GM12878 (cell line): ENCODE results near the gene TSPYL4. TPM values are rescaled to one million over a fixed set of nuclear protein-coding genes. Genes with fewer than 3 reads are reported as not detected.

Experiments used
- ATAC-seq: fragments of 200-7000 bp; cut with Tn5 transposase; 3 replicates; pipeline ENCODE4 v1.9.1; 2020; ENCODE audit warnings: mild to moderate bottlenecking, moderate library complexity
- BruUV-seq: library from RNA; stranded (reverse); fragments of 400-500 nt; replicated peaks from 2 replicates; lab custom pipeline; 2021; lab: Mats Ljungman, UMichigan
- CTCF ChIA-PET: fragments of 300-600 bp; sonication (Branson Sonifier 250); formaldehyde crosslinking; extraction: SDS; loops from one replicate; lab custom pipeline; 2021; ENCODE audit warnings: inconsistent platforms; lab: Yijun Ruan, JAX
- POLR2A ChIA-PET: fragments of 350-600 bp; formaldehyde crosslinking; extraction: SDS; loops from one replicate; lab custom pipeline; 2021; ENCODE audit warnings: inconsistent platforms; lab: Charles Lee
- RAD21 ChIA-PET: fragments of 300-600 bp; sonication (Branson Sonifier 250); formaldehyde crosslinking; loops from one replicate; lab custom pipeline; 2023; ENCODE audit warnings: antibody characterized with exemption; ENCODE audit not compliant: unreplicated experiment; lab: Charles Lee
- SMC1A ChIA-PET: fragments of 300-600 bp; sonication (Branson Sonifier 250); formaldehyde crosslinking; loops from one replicate; lab custom pipeline; 2023; ENCODE audit not compliant: unreplicated experiment, uncharacterized antibody; lab: Charles Lee
- DNase-seq: peaks from one replicate; pipeline ENCODE4 v3.0.0-alpha.2; 2011; ENCODE audit warnings: low read depth, low spot score
- FAIRE-seq: peaks from 3 replicates; lab custom pipeline; 2011; peaks lifted over from hg19 to GRCh38; lab: Jason Lieb, UNC
- H2AFZ ChIP-seq: 2 replicates; pipeline ENCODE4 v1.6.0; 2011; ENCODE audit warnings: low read depth, low read length, control low read depth; ENCODE audit not compliant: control insufficient read depth
- H3K27ac ChIP-seq: 2 replicates; pipeline ENCODE4 v1.5.1; 2011; ENCODE audit warnings: control low read depth; ENCODE audit not compliant: control insufficient read depth, insufficient read depth
- H3K27me3 ChIP-seq, 2 experiments: replicated peaks in 1 of 2; 2 replicates each; pipeline versions ENCODE4 v1.6.0 to v1.6.1; 2011; ENCODE audit warnings: low read length in 1 of 2; ENCODE audit not compliant: control insufficient read depth in 2 of 2, insufficient read depth in 2 of 2
- H3K36me3 ChIP-seq, 2 experiments: 2 replicates each; pipeline ENCODE4 v1.5.1; 2011; ENCODE audit warnings: low read length in 1 of 2; ENCODE audit not compliant: control insufficient read depth in 2 of 2, insufficient read depth in 2 of 2
- H3K4me1 ChIP-seq: 2 replicates; pipeline ENCODE4 v1.6.1; 2011; ENCODE audit warnings: mild to moderate bottlenecking, low read length, moderate library complexity, mixed read lengths; ENCODE audit not compliant: control insufficient read depth, insufficient read depth
- H3K4me2 ChIP-seq: 2 replicates; pipeline ENCODE4 v1.6.0; 2011; ENCODE audit warnings: control low read depth; ENCODE audit not compliant: control insufficient read depth, insufficient read depth
- H3K4me3 ChIP-seq: fragments of 200-600 bp; sonication (generic); 2 replicates; pipeline ENCODE4 v1.5.1; 2016
- H3K79me2 ChIP-seq: 2 replicates; pipeline ENCODE4 v1.6.0; 2011; ENCODE audit warnings: low read length; ENCODE audit not compliant: control insufficient read depth, insufficient read depth
- H3K9ac ChIP-seq: 2 replicates; pipeline ENCODE4 v1.8.0; 2011; ENCODE audit warnings: low read length, control low read depth, mixed read lengths; ENCODE audit not compliant: control insufficient read depth, insufficient read depth
- H3K9me3 ChIP-seq: replicated peaks from 3 replicates; pipeline ENCODE4 v1.5.1; 2011; ENCODE audit warnings: mild to moderate bottlenecking, low read length; ENCODE audit not compliant: control insufficient read depth, insufficient read depth
- H4K20me1 ChIP-seq: 2 replicates; pipeline ENCODE4 v1.6.0; 2011; ENCODE audit not compliant: control insufficient read depth, insufficient read depth
- ASH2L ChIP-seq: fragments of 300-600, 200-600 bp; sonication (generic); IDR thresholded peaks from 2 replicates; pipeline ENCODE4 v1.6.1; 2017; ENCODE audit warnings: low read depth, mild to moderate bottlenecking, borderline replicate concordance
- ATF7 ChIP-seq: fragments of 450-650 bp; IDR thresholded peaks from 2 replicates; pipeline ENCODE4 v1.6.1; 2016; ENCODE audit warnings: low read depth, mild to moderate bottlenecking
- CEBPB ChIP-seq, 2 experiments: fragments of 150-350 bp in 1 of 2; IDR thresholded peaks; 2 replicates each; pipeline ENCODE4 v1.6.1; 2012 to 2014; ENCODE audit warnings: low read depth in 2 of 2, low read length in 2 of 2, borderline replicate concordance in 1 of 2, inconsistent platforms in 1 of 2
- E2F4 ChIP-seq: IDR thresholded peaks from 2 replicates; pipeline ENCODE4 v1.6.1; 2012; ENCODE audit warnings: low read depth, low read length, improper control_type of control experiment
- ETV6 ChIP-seq, 2 experiments: fragments of 450-650 bp in 1 of 2; IDR thresholded peaks in 1 of 2; conservative IDR thresholded peaks in 1 of 2; 2 replicates each; pipeline ENCODE4 v1.6.1; 2014; ENCODE audit warnings: antibody characterized with exemption in 1 of 2, borderline replicate concordance in 1 of 2, low read depth in 1 of 2, mild to moderate bottlenecking in 1 of 2, moderate library complexity in 1 of 2
- FOXK2 ChIP-seq: fragments of 450-650 bp; IDR thresholded peaks from 2 replicates; pipeline ENCODE4 v1.6.1; 2017; ENCODE audit warnings: mild to moderate bottlenecking, moderate library complexity
- KAT2A ChIP-seq: conservative IDR thresholded peaks from 2 replicates; pipeline ENCODE4 v1.6.1; 2011; ENCODE audit warnings: low read depth, low read length; ENCODE audit not compliant: control insufficient read depth
- NRF1 ChIP-seq: conservative IDR thresholded peaks from 2 replicates; pipeline ENCODE4 v1.6.1; 2011; ENCODE audit warnings: mild to moderate bottlenecking, low read depth, low read length, improper control_type of control experiment
- POLR2AphosphoS2 ChIP-seq: IDR thresholded peaks from 2 replicates; pipeline ENCODE4 v1.6.1; 2011; ENCODE audit warnings: low read depth, mild to moderate bottlenecking, low read length, improper control_type of control experiment, moderate library complexity
- SMAD1 ChIP-seq: fragments of 450-650 bp; IDR thresholded peaks from 2 replicates; pipeline ENCODE4 v1.6.1; 2018; ENCODE audit warnings: mild to moderate bottlenecking, low read depth; ENCODE audit not compliant: partially characterized antibody
- SREBF1 ChIP-seq: IDR thresholded peaks from 2 replicates; pipeline ENCODE4 v1.6.1; 2012; ENCODE audit warnings: mild to moderate bottlenecking, low read length
- ZNF217 ChIP-seq: fragments of 450-650 bp; IDR thresholded peaks from 2 replicates; pipeline ENCODE4 v1.6.1; 2017; ENCODE audit warnings: antibody characterized with exemption, mild to moderate bottlenecking
- ZNF24 ChIP-seq: fragments of 450-650 bp; IDR thresholded peaks from 2 replicates; pipeline ENCODE4 v1.6.1; 2017; ENCODE audit warnings: antibody characterized with exemption, mild to moderate bottlenecking
- WGBS: methylation state at CpG from one replicate; pipeline ENCODE4 v1.1.6; 2016; ENCODE audit warnings: low lambda C conversion rate; ENCODE audit not compliant: insufficient replicate concordance, insufficient coverage; ENCODE audit errors: missing lambda C conversion rate; 5-methylcytosine and 5-hydroxymethylcytosine counted together
- in situ Hi-C: fragments of 300-500 bp; cut with MboI; formaldehyde crosslinking; loops from 9 replicates; pipeline ENCODE4 v1.14.3; 2018; ENCODE audit warnings: mixed read lengths
- intact Hi-C: fragments of 100-400 bp; cut with micrococcal nuclease; formaldehyde crosslinking; loops from one replicate; pipeline ENCODE4 v1.14.2; 2022; ENCODE audit not compliant: unreplicated experiment
- polyA plus RNA-seq, 11 experiments: library from polyadenylated mRNA; depleted of rRNA in 4 of 11; unstranded in 6 of 11; stranded (reverse) in 5 of 11; fragments of >200 nt; fragmentation: Nextera tagmentation in 4 of 11; fragmentation: Illumina TruSeq in 1 of 11; extraction: Ambion mirVana in 4 of 11; extraction: Trizol in 1 of 11; gene quantifications; 1 replicate in 1 of 11; 2 replicates in 10 of 11; pipeline versions ENCODE4 v1.2.1 to v1.2.3, GENCODE V29; 2011 to 2016; ENCODE audit warnings: inconsistent platforms in 2 of 11, missing spikeins in 2 of 11, low read depth in 1 of 11
- total RNA-seq, 4 experiments: library from RNA; depleted of rRNA in 3 of 4; stranded (reverse); fragments of >200 nt in 3 of 4; fragmentation: Illumina TruSeq in 1 of 4; extraction: Trizol in 1 of 4; gene quantifications; 2 replicates each; pipeline versions ENCODE4 v1.2.1 to v1.2.3, GENCODE V29; 2013 to 2021
- TF ChIP-seq, protein P1 (sequence below): IDR thresholded peaks from 2 replicates; pipeline ENCODE4 v1.6.1; 2012; ENCODE audit warnings: low read depth, low read length, improper control_type of control experiment
- TF ChIP-seq, protein P2 (sequence below), 3 experiments: IDR thresholded peaks in 2 of 3; conservative IDR thresholded peaks in 1 of 3; 2 replicates each; pipeline ENCODE4 v1.5.1; 2011; ENCODE audit warnings: low read depth in 3 of 3, low read length in 3 of 3, mild to moderate bottlenecking in 3 of 3, control low read depth in 2 of 3, moderate library complexity in 2 of 3, inconsistent platforms in 1 of 3, mixed read lengths in 1 of 3; ENCODE audit not compliant: control insufficient read depth in 2 of 3, insufficient read depth in 1 of 3; ENCODE audit errors: extremely low read depth in 1 of 3

The TSPYL4 gene
- total and polyA plus RNA-seq, 10 of the 15 experiments (the other 5 are each of a cell fraction or from before 2014, with no cell fraction given): 1.5 to 27.6 (median 20.0) TPM

- no peak for TF ChIP-seq E2F4
- no peak for TF ChIP-seq KAT2A
- no peak for TF ChIP-seq ASH2L
- no peak for TF ChIP-seq ZNF24
- no peak for TF ChIP-seq FOXK2
- TF ChIP-seq ATF7: no peak
- TF ChIP-seq SMAD1: no peak
- TF ChIP-seq SREBF1: no peak
Measured at GRCh38 chr6:116301104-116301503, 47.2 kb upstream of the TSPYL4 start (continued).

GRCh38 chr6:116300566-116300965 is 46.7 kb upstream of the TSPYL4 start:
- Histone ChIP-seq H2AFZ (no peak overlapping the region), H3K9ac (no peak overlapping the region), H3K4me1 (peaks cover 6% of the 10 kb centered on the region; the same call in 1 of the 2 replicates), H3K36me3 (no peaks in the 10 kb centered on the region), H3K4me2 (no peak overlapping the region), H3K27me3 (no peaks in the 10 kb centered on the region), H3K27ac (no peak overlapping the region), H3K9me3 (peaks cover 4% of the 10 kb centered on the region; the same call in 2 of the 3 replicates), H3K79me2 (no peaks in the 10 kb centered on the region), H3K4me3 (no peak overlapping the region), H4K20me1 (no peaks in the 10 kb centered on the region)
- ChIA-PET SMC1A (interaction anchor here (2.0 kb wide), 1 partner anchor 13 kb away, joined by 4 read pairs; no protein-coding TSS in a partner anchor), RAD21 (no interaction called here), POLR2A (no interaction called here), CTCF (no interaction called here)
- no peak for FAIRE-seq
- in situ Hi-C loops (no loop called here), intact Hi-C loops (no loop called here)
- no TSS peak for BruUV-seq
- TF ChIP-seq CEBPB (IDR thresholded peaks at IDR 0.05; ENCODE audit: borderline replicate concordance in 1 of 2, low read depth in 2 of 2, low read length in 2 of 2) (no peak), ETV6 (conservative IDR thresholded peaks at IDR 0.05 in 1 of 2, IDR thresholded peaks at IDR 0.05 in 1 of 2; ENCODE audit: borderline replicate concordance in 1 of 2, low read depth in 1 of 2) (no peak), NRF1 (no peak), POLR2AphosphoS2 (no peak), ZNF217 (no peak)
- TF ChIP-seq, protein P1, sequence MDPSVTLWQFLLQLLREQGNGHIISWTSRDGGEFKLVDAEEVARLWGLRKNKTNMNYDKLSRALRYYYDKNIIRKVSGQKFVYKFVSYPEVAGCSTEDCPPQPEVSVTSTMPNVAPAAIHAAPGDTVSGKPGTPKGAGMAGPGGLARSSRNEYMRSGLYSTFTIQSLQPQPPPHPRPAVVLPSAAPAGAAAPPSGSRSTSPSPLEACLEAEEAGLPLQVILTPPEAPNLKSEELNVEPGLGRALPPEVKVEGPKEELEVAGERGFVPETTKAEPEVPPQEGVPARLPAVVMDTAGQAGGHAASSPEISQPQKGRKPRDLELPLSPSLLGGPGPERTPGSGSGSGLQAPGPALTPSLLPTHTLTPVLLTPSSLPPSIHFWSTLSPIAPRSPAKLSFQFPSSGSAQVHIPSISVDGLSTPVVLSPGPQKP: no peak
- TF ChIP-seq, protein P2, sequence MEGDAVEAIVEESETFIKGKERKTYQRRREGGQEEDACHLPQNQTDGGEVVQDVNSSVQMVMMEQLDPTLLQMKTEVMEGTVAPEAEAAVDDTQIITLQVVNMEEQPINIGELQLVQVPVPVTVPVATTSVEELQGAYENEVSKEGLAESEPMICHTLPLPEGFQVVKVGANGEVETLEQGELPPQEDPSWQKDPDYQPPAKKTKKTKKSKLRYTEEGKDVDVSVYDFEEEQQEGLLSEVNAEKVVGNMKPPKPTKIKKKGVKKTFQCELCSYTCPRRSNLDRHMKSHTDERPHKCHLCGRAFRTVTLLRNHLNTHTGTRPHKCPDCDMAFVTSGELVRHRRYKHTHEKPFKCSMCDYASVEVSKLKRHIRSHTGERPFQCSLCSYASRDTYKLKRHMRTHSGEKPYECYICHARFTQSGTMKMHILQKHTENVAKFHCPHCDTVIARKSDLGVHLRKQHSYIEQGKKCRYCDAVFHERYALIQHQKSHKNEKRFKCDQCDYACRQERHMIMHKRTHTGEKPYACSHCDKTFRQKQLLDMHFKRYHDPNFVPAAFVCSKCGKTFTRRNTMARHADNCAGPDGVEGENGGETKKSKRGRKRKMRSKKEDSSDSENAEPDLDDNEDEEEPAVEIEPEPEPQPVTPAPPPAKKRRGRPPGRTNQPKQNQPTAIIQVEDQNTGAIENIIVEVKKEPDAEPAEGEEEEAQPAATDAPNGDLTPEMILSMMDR (IDR thresholded peaks at IDR 0.05 in 2 of 3, conservative IDR thresholded peaks at IDR 0.05 in 1 of 3; ENCODE audit: control insufficient read depth in 2 of 3, extremely low read depth in 1 of 3, insufficient read depth in 1 of 3, low read depth in 3 of 3, low read length in 3 of 3): no peak
- no peak for ATAC-seq
- DNase-seq: no peak
- WGBS: 93% methylated on average over 1 of the region's 1 CpG
